ENCODE data around the gene TUT7. TPM values are rescaled to one million over a fixed set of nuclear protein-coding genes. Genes with fewer than 3 reads are reported as not detected.

The TUT7 gene, protein sequence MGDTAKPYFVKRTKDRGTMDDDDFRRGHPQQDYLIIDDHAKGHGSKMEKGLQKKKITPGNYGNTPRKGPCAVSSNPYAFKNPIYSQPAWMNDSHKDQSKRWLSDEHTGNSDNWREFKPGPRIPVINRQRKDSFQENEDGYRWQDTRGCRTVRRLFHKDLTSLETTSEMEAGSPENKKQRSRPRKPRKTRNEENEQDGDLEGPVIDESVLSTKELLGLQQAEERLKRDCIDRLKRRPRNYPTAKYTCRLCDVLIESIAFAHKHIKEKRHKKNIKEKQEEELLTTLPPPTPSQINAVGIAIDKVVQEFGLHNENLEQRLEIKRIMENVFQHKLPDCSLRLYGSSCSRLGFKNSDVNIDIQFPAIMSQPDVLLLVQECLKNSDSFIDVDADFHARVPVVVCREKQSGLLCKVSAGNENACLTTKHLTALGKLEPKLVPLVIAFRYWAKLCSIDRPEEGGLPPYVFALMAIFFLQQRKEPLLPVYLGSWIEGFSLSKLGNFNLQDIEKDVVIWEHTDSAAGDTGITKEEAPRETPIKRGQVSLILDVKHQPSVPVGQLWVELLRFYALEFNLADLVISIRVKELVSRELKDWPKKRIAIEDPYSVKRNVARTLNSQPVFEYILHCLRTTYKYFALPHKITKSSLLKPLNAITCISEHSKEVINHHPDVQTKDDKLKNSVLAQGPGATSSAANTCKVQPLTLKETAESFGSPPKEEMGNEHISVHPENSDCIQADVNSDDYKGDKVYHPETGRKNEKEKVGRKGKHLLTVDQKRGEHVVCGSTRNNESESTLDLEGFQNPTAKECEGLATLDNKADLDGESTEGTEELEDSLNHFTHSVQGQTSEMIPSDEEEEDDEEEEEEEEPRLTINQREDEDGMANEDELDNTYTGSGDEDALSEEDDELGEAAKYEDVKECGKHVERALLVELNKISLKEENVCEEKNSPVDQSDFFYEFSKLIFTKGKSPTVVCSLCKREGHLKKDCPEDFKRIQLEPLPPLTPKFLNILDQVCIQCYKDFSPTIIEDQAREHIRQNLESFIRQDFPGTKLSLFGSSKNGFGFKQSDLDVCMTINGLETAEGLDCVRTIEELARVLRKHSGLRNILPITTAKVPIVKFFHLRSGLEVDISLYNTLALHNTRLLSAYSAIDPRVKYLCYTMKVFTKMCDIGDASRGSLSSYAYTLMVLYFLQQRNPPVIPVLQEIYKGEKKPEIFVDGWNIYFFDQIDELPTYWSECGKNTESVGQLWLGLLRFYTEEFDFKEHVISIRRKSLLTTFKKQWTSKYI (N-terminal part only)
- 23.8 and 28.4 TPM in 2 replicates for total RNA-seq (2014; rRNA removed; shearing (Covaris generic))
- 15.0 and 21.4 TPM in 2 replicates for polyA plus RNA-seq (2016; fragmentation: Nextera tagmentation; extraction: Ambion mirVana)
- long read RNA-seq, partial matches to known transcripts: 3 of 4 reads
- long read RNA-seq, other reads (novel, unspliced or antisense): 1 of 4 reads

DNA sequence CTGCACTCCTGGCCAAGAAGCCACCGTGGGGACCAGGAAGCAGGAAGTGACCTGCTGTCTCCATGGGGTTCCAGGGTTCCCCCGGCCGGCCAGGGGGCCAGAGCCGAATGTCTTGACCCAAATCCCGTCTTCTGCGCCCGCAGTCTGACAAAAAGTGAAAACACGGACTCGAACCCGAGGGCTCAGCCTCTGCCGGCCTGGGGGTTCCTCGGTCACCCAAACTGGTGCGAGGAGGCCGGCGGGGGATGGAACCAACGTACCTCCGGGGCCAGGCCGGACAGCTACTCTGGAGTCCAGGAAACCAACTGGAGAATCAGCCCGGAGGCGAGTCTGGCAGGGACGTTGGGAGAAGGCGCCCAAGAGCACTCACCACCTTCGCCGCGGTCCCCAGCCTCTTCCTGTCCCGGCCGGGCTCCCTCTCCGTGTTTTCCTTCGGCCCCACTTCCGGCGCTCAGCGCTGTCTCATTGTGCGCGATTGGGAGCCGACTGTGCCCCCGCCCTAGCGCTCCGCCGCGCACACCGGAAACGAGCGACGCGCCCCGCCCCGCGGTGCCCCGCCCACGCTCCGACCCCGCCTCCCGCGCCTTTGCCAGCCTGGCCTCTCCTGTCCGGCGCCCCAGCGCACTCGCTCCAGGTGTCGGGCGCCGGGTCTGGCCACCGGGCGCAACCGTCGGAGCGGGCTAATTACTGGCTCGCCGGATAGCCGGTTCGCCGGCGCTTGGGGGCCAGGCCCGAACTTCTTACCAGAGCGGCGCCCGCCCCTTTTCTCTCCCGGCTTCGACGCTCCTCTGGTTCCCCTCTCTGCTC is at the start of gene TUT7:
Gene TUT7 (minus strand): TSS at position 400 of the 807 bp plus-strand sequence. CDS start 1,211 bp downstream, outside the sequence.
- Histone ChIP-seq H3K79me2 (replicated peaks; ENCODE audit: insufficient read depth) (peaks cover 46% of the 10 kb centered on the region), H4K20me1 (replicated peaks; ENCODE audit: insufficient read depth) (peaks cover 6% of the 10 kb centered on the region; the same call in 1 of the 2 replicates), H3K4me2 (peak within 1 kb of the TSS; percentile 88), H3K27me3 (ENCODE audit: insufficient read depth) (no peaks in the 10 kb centered on the region), H3K4me1 (ENCODE audit: insufficient read depth) (peaks cover 16% of the 10 kb centered on the region), H3K9me2 (ENCODE audit: insufficient read depth) (no peaks in the 10 kb centered on the region), H3K4me3 (peak within 1 kb of the TSS; percentile 83), H3K36me3 (ENCODE audit: insufficient read depth) (no peaks in the 10 kb centered on the region), H2AFZ (peak within 1 kb of the TSS; percentile 92), H3F3A (replicated peaks; ENCODE audit: low read depth) (no peaks in the 10 kb centered on the region; the same call in 1 of the 2 replicates), H3K27ac (ENCODE audit: low read depth) (peak within 1 kb of the TSS; percentile 93)
- peaks cover 14% of the 10 kb centered on the region for H3K36me3 Mint-ChIP-seq (ENCODE audit: low read depth)
- ATAC-seq: peak; percentile 92
- peaks cover 20% of the 10 kb centered on the region for H3K4me1 Mint-ChIP-seq
- H3K27ac Mint-ChIP-seq: peak within 1 kb of the TSS; percentile 92
- H3K27me3 Mint-ChIP-seq (ENCODE audit: insufficient read depth, low read depth, poor library complexity): peaks cover 4% of the 10 kb centered on the region
- DNase-seq (ENCODE audit: low spot score): peak; percentile 98
- H3K9me3 Mint-ChIP-seq: no peaks in the 10 kb centered on the region
- peak within 1 kb of the TSS; percentile 97 for H3K4me3 Mint-ChIP-seq
- TF ChIP-seq EZH2phosphoT487 (IDR thresholded peaks at IDR 0.05; ENCODE audit: unreplicated experiment): no peak
- TF ChIP-seq, protein P1, sequence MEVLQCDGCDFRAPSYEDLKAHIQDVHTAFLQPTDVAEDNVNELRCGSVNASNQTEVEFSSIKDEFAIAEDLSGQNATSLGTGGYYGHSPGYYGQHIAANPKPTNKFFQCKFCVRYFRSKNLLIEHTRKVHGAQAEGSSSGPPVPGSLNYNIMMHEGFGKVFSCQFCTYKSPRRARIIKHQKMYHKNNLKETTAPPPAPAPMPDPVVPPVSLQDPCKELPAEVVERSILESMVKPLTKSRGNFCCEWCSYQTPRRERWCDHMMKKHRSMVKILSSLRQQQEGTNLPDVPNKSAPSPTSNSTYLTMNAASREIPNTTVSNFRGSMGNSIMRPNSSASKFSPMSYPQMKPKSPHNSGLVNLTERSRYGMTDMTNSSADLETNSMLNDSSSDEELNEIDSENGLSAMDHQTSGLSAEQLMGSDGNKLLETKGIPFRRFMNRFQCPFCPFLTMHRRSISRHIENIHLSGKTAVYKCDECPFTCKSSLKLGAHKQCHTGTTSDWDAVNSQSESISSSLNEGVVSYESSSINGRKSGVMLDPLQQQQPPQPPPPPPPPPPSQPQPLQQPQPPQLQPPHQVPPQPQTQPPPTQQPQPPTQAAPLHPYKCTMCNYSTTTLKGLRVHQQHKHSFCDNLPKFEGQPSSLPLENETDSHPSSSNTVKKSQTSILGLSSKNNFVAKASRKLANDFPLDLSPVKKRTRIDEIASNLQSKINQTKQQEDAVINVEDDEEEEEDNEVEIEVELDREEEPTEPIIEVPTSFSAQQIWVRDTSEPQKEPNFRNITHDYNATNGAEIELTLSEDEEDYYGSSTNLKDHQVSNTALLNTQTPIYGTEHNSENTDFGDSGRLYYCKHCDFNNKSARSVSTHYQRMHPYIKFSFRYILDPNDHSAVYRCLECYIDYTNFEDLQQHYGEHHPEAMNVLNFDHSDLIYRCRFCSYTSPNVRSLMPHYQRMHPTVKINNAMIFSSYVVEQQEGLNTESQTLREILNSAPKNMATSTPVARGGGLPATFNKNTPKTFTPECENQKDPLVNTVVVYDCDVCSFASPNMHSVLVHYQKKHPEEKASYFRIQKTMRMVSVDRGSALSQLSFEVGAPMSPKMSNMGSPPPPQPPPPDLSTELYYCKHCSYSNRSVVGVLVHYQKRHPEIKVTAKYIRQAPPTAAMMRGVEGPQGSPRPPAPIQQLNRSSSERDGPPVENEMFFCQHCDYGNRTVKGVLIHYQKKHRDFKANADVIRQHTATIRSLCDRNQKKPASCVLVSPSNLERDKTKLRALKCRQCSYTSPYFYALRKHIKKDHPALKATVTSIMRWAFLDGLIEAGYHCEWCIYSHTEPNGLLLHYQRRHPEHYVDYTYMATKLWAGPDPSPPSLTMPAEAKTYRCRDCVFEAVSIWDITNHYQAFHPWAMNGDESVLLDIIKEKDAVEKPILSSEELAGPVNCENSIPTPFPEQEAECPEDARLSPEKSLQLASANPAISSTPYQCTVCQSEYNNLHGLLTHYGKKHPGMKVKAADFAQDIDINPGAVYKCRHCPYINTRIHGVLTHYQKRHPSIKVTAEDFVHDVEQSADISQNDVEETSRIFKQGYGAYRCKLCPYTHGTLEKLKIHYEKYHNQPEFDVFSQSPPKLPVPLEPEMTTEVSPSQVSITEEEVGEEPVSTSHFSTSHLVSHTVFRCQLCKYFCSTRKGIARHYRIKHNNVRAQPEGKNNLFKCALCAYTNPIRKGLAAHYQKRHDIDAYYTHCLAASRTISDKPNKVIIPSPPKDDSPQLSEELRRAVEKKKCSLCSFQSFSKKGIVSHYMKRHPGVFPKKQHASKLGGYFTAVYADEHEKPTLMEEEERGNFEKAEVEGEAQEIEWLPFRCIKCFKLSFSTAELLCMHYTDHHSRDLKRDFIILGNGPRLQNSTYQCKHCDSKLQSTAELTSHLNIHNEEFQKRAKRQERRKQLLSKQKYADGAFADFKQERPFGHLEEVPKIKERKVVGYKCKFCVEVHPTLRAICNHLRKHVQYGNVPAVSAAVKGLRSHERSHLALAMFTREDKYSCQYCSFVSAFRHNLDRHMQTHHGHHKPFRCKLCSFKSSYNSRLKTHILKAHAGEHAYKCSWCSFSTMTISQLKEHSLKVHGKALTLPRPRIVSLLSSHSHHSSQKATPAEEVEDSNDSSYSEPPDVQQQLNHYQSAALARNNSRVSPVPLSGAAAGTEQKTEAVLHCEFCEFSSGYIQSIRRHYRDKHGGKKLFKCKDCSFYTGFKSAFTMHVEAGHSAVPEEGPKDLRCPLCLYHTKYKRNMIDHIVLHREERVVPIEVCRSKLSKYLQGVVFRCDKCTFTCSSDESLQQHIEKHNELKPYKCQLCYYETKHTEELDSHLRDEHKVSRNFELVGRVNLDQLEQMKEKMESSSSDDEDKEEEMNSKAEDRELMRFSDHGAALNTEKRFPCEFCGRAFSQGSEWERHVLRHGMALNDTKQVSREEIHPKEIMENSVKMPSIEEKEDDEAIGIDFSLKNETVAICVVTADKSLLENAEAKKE (CRISPR knock-in tag; IDR thresholded peaks at IDR 0.05): no peak
- TF ChIP-seq, protein P2, sequence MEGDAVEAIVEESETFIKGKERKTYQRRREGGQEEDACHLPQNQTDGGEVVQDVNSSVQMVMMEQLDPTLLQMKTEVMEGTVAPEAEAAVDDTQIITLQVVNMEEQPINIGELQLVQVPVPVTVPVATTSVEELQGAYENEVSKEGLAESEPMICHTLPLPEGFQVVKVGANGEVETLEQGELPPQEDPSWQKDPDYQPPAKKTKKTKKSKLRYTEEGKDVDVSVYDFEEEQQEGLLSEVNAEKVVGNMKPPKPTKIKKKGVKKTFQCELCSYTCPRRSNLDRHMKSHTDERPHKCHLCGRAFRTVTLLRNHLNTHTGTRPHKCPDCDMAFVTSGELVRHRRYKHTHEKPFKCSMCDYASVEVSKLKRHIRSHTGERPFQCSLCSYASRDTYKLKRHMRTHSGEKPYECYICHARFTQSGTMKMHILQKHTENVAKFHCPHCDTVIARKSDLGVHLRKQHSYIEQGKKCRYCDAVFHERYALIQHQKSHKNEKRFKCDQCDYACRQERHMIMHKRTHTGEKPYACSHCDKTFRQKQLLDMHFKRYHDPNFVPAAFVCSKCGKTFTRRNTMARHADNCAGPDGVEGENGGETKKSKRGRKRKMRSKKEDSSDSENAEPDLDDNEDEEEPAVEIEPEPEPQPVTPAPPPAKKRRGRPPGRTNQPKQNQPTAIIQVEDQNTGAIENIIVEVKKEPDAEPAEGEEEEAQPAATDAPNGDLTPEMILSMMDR (conservative IDR thresholded peaks at IDR 0.05; ENCODE audit: low read depth in 2 of 2): no peak
- TF ChIP-seq ZNF114 (CRISPR knock-in tag; IDR thresholded peaks at IDR 0.05): 0 out of 2 replicates have a peak, but pooled peaks have one; percentile 30
- peak; percentile 93 for TF ChIP-seq POLR2AphosphoS5 (IDR thresholded peaks at IDR 0.05; ENCODE audit: low read depth)
- TF ChIP-seq EZH2 (IDR thresholded peaks at IDR 0.05; ENCODE audit: low read depth, unreplicated experiment): no peak
- no peak for TF ChIP-seq STAT1 (IDR thresholded peaks at IDR 0.05; ENCODE audit: unreplicated experiment)
- TF ChIP-seq, protein P3, sequence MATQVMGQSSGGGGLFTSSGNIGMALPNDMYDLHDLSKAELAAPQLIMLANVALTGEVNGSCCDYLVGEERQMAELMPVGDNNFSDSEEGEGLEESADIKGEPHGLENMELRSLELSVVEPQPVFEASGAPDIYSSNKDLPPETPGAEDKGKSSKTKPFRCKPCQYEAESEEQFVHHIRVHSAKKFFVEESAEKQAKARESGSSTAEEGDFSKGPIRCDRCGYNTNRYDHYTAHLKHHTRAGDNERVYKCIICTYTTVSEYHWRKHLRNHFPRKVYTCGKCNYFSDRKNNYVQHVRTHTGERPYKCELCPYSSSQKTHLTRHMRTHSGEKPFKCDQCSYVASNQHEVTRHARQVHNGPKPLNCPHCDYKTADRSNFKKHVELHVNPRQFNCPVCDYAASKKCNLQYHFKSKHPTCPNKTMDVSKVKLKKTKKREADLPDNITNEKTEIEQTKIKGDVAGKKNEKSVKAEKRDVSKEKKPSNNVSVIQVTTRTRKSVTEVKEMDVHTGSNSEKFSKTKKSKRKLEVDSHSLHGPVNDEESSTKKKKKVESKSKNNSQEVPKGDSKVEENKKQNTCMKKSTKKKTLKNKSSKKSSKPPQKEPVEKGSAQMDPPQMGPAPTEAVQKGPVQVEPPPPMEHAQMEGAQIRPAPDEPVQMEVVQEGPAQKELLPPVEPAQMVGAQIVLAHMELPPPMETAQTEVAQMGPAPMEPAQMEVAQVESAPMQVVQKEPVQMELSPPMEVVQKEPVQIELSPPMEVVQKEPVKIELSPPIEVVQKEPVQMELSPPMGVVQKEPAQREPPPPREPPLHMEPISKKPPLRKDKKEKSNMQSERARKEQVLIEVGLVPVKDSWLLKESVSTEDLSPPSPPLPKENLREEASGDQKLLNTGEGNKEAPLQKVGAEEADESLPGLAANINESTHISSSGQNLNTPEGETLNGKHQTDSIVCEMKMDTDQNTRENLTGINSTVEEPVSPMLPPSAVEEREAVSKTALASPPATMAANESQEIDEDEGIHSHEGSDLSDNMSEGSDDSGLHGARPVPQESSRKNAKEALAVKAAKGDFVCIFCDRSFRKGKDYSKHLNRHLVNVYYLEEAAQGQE (IDR thresholded peaks at IDR 0.05; ENCODE audit: unreplicated experiment): no peak

Measured in GM23338 (cell line).